ENCODE results near the gene ADM.
A peak's percentile ranks its signal among the peaks of the same experiment; 100 is the strongest.
"Not testable (repeated sequence)": the region's sequence is repeated elsewhere in the genome, so short reads cannot be mapped to it uniquely, and the experiment has no call there.

The ADM gene
- total RNA-seq = 18.6 to 846 (median 54.6) reads per million in 17 experiments

- peak; percentile 93 to 97 (median 95) for DNase-seq
Observed at GRCh38 chr11:10304495-10305261, at the start of gene ADM. ADM (plus strand) TSS chr11:10305073; CDS start chr11:10305701, 628 bp downstream.

GRCh38 chr11:10255388-10256125, 49.3 kb upstream of the ADM start:
- peak in 3 of 4 experiments; percentile 1 to 23 (median 15) for DNase-seq

DNA sequence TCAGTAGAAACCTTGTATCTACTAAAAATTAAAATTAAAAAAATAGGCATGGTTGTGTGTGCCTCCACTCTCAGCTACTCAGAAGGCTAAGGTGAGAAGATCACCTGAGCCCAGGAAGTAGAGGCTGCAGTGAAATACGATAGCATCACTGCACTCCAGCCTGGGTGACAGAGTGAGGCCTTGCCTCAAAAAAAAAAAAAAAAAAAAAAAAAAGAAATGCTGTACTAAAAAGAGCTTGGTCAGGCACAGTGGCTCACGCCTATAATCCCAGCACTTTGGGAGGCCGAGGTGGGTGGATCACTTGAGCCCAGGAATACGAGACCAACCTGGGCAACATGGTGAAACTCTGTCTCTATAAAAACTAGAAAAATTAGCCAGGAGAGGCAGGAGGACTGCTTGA, 47.4 kb upstream of the ADM start:
- DNase-seq = no peak

- DNase-seq = no peak
Observed at GRCh38 chr11:10261821-10262220, 43.1 kb upstream of the ADM start.

GRCh38 chr11:10263929-10264328, 40.9 kb upstream of the ADM start:
- DNase-seq = no peak

DNA sequence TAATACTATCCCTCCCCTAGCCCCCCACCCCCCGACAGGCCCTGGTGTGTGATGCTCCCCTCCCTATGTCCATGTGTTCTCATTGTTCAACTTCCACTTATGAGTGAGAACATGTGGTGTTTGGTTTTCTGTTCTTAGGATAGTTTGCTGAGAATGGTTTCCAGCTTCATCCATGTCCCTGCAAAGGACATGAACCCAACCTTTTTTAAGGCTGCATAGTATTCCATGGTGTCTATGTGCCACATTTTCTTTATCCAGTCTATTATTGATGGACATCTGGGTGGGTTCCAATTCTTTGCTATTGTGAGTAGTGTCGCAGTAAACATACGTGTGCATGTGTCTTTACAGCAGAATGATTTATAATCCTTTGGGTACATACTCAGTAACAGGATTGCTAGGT, 40.2 kb upstream of the ADM start:
- not testable (repeated sequence) for DNase-seq

DNA sequence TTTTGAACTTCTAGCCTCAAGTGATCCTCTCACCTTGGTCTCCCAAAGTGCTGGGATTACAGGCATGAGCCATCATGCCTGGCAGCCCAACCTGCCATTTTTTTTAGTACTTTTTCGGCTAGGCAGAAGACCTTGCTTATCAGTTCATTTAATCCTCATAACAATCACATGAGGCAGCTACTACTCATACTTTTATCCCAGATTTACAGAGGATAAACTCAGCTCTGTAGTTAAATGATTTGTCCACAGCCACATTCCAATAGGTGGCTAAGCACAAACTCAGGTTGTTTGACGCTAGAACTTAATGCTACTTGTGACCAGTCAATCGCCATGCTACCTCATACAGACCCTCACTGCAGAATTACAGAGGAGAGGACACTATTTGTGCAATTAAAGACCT, 38.9 kb upstream of the ADM start:
- no peak for DNase-seq

- no peak for DNase-seq
Observed at GRCh38 chr11:10267821-10268220, 37.1 kb upstream of the ADM start.

- no peak for DNase-seq
Observed at GRCh38 chr11:10268746-10269488, 36.0 kb upstream of the ADM start.

DNA sequence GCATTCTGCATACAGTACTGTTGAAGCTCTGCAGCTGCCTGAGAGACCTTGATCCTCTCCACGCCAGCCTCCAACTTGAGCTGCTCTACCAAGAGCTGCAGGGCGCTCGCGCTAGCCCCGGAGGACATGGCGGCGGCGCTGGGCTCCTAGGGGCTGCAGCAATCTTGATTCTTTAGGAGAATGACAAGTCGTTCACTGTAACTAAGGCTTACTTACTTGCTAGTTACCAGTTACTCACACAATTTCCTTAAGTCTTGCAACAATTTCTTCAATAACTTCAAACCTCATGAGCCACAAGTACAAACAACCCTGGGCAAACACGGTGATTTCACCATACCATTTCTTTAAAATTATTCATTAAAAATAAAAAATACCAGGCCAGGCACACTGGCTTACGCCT, 32.7 kb upstream of the ADM start:
- DNase-seq = no peak

- peak in 1 of 4 experiments; percentile 27 for DNase-seq
Observed at GRCh38 chr11:10273738-10274137, 31.1 kb upstream of the ADM start.

- DNase-seq = no peak
Observed at GRCh38 chr11:10274726-10275125, 30.1 kb upstream of the ADM start.

DNA sequence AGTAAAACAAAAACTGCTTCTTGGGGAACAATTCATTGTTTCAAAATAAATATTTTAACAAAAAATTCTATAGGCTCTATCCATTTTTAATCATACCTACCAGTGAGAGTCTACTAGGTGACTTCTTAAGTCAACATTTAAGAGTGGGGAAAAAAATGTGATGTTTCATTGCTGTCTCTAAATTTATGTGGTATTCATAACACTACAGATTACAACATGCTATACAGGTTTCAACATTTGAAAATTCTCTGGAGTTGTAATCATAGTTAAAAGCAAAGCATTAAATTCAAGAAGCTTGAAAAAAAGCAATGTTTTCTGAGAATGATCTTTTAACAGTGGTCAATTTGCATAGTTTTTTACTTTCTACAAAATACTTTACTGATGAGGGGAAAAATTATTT, 29.2 kb upstream of the ADM start:
- no peak for DNase-seq

DNA sequence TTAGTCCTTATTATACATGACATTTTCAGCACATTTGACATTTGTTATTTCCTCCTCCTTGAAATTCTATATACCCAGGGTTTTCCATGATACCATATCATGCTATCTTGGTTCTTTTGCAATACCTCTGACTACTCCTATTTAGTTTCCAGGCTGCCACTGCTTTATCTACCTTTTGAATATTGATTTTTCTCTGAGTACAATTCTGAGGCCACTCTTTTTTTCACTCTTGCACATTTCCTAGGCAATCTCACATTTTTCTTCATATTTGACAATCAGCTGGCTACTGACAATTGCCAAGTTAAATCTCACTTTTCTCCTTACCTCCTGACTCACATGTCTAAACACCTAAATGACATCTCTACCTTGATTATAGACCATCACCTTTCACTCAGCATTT, 22.8 kb upstream of the ADM start:
- DNase-seq = no peak

DNA sequence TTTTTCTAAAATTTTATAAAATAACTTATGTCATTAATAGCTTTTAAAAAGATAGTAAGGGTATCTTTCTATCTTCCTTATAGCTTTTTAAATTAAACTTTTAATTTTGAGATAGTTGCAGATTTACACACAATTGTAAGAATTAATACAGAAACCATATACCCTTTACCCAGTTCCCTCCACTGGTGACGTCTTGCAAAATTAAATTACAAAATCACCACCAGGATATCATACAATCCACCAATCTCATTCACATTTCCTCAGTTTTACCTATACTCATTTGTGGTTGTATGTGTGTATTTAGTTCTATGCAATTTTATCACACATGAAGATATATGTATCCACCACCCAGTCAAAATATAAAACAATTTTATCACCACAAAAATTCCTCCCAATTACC, 20.9 kb upstream of the ADM start:
- no peak for DNase-seq

DNA sequence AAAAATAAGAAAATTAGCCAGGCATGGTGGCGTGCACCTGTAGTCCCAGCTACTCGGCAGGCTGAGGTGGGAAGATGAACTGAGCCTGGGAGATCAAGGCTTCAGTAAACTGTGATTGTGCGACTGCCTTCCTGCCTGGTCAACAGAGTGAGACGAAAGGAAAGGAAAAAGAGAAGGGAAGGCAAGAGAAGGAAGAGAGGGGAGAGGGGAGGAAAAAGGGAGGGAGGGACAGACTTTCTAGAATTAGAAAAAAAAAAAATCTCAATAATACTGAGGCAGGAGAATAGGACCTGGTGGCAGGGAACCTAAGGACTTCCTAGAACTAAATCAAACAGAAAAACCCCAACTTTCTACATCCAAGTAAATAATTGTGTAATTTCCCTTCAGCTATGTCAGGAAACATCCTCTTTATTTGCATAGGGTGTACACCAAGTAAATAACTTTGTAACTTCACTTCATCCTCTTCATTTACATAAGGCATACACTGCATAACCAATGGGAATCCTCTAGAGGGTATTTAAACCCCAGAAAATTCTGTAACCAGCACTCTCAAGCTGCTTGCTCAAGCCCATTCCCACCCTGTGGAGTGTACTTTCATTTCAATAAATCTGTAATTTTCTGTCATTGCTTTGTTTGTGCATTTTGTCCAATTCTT, 19.6 kb upstream of the ADM start:
- peak in 3 of 4 experiments; percentile 33 to 80 (median 80) for DNase-seq

DNA sequence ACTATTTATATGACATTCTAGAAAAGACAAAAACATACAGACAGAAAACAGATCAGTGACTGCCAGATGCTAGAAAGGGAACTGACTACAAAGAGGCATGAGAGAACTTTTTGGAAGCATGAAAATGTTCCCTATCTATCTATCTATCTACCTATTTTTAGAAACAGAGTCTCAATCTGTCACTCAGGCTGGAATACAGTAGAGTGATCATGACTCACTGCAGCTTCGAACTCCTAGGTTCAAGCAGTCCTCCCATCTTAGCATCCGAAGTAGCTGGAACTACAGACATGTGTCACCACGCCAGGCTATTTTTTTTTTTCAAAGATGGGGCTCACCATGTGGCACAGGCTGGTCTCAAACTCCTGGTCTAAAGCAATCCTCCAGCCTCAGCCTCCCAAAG, 17.7 kb upstream of the ADM start:
- DNase-seq = no peak

DNA sequence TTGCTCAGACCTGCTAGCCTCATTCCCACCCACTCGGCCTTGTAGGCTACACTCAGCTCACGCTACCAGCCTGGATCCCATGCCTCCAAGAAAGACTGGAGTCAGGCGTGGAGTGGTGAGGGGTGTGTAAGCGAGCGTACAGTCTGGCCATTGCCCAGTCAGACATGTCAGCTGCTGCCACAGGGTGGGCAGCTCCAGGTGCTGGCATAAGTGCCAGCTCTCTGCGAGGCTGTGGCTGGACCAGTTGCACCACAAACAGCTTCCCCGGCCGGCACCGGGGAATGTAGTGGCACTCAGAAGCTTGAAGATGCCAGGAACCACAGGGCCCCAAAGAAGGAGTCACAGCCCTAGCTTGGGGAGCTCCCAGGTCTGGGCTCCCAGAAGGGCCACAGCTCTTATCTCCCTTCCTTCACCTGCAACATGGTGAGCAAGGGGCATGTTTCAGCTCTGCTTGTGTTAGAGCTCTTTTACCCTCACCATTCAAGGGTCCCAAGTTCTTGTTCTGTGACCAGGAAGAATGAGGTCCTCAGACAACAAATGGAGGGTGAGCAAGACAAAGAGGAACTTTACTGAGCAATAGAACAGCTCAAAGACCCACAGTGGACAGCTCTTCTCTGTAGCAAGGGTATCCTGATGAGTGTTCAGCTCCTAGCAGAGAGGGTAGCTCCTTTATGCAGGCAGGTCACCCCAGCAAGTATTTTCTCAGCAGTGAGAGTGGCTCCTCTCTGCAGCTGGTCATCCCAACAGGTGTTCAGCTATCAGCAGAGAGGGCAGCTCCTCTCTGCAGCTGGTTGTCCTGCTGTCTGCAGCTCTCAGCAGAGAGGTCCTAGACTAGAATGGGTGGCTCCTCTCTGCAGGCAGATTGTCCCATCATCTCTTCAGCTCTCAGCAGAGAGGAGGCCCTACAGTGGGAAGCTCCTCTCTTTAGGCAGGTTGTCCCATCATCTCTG, 16.8 kb upstream of the ADM start:
- peak in 2 of 4 experiments; percentile 15 to 32 for DNase-seq

DNA sequence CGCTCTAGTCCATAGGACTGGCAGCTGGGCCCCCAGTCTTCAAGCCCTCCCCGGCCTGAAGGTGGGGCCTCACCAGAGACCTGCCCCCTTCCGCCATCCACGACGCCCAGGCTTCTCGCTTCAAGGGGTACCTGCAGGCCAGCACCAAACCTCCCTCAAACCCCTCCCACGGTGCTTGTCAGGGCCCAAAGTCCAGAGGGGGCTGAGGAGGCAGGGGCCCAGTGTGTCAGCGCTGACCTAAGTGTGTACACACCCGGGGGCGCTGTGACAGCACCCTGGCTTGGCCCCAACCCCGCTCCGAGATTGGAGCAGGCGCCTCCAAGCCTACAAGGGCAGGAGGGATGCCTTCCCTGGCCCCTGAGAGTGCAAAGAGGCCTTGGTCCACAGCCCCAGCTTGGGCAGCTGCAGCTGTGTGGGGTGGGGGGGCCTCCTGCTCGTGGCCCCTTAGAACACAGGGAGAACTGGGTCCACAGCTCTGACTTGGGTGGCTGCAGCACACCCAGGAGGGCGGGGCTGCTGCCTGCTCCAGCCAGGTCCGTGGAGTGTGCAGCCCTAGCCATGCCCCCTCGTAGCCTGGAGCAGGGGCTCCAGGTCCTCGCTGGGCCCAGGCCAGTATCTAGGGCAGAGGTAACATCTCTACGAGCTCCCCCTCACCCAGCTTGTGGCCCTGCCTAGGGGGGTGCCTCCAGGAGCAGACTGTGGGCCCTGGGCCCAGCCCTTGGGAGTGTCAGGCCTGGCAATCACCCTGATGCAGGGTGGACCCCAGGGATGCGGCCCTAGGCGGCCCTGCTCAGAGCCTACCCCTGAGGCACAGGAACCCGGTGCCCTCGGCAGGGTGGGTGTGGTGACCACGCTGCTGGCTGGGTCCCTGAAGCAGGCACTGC, 15.8 kb upstream of the ADM start:
- no peak for DNase-seq

GRCh38 chr11:10289765-10290380, 15.0 kb upstream of the ADM start:
- DNase-seq = peak; percentile 48 to 76 (median 69)
